Measurements from ENCODE around the gene STK11IP.
"Not testable (repeated sequence)": the region's sequence is repeated elsewhere in the genome, so short reads cannot be mapped to it uniquely, and the experiment has no call there.

The STK11IP gene

GRCh38 chr2:219650426-219651248 is 53.0 kb downstream of the STK11IP start:
- no peak for DNase-seq (ENCODE audit: low spot score)

- DNase-seq (ENCODE audit: low spot score) = not testable (repeated sequence)
Measured at GRCh38 chr2:219651656-219652055, 54.0 kb downstream of the STK11IP start.

GRCh38 chr2:219656526-219656925 is 58.9 kb downstream of the STK11IP start:
- no peak for DNase-seq (ENCODE audit: low spot score)

GRCh38 chr2:219658196-219658846 is 60.7 kb downstream of the STK11IP start:
- no peak for DNase-seq (ENCODE audit: low spot score)

GRCh38 chr2:219658874-219659273 is 61.2 kb downstream of the STK11IP start:
- no peak for DNase-seq (ENCODE audit: low spot score)

GRCh38 chr2:219661197-219661954 is 63.7 kb downstream of the STK11IP start:
- DNase-seq (ENCODE audit: low spot score) = no peak

GRCh38 chr2:219661955-219662395 is 64.3 kb downstream of the STK11IP start:
- DNase-seq (ENCODE audit: low spot score) = no peak

GRCh38 chr2:219662566-219662965 is 64.9 kb downstream of the STK11IP start:
- no peak for DNase-seq (ENCODE audit: low spot score)

GRCh38 chr2:219663116-219663762 is 65.6 kb downstream of the STK11IP start:
- no peak for DNase-seq (ENCODE audit: low spot score)

- DNase-seq (ENCODE audit: low spot score) = no peak
Measured at GRCh38 chr2:219664041-219664440, 66.4 kb downstream of the STK11IP start.

GRCh38 chr2:219664944-219665343 is 67.3 kb downstream of the STK11IP start:
- no peak for DNase-seq (ENCODE audit: low spot score)

GRCh38 chr2:219665926-219666325 is 68.3 kb downstream of the STK11IP start:
- no peak for DNase-seq (ENCODE audit: low spot score)
